GM21737 (cell line): Measurements from ENCODE around the gene FASTK.

Experiments
- ATAC-seq: cut with Tn5 transposase; IDR thresholded peaks from one replicate; pipeline ENCODE4 v1.9.1; 2021; ENCODE audit warnings: mild to moderate bottlenecking, moderate library complexity; ENCODE audit not compliant: unreplicated experiment

Gene FASTK

GRCh38 chr7:151080522-151081169, at the start of gene FASTK:
TSS of gene FASTK (minus strand) at chr7:151080809. CDS start at chr7:151080766, 43 bp downstream.
- ATAC-seq: peak; percentile 77

- ATAC-seq: no peak
Observed at GRCh38 chr7:151129960-151130591, 49.5 kb upstream of the FASTK start.

- no peak for ATAC-seq
Observed at GRCh38 chr7:151129117-151129959, 48.7 kb upstream of the FASTK start.

- no peak for ATAC-seq
Observed at GRCh38 chr7:151128716-151129115, 48.1 kb upstream of the FASTK start.

- no peak for ATAC-seq
Observed at GRCh38 chr7:151128144-151128543, 47.5 kb upstream of the FASTK start.

- ATAC-seq: no peak
Observed at GRCh38 chr7:151126491-151127137, 46.0 kb upstream of the FASTK start.

- no peak for ATAC-seq
Observed at GRCh38 chr7:151125846-151126481, 45.4 kb upstream of the FASTK start.

GRCh38 chr7:151125470-151125845, 44.8 kb upstream of the FASTK start:
- ATAC-seq: no peak

GRCh38 chr7:151124899-151125399, 44.3 kb upstream of the FASTK start:
- ATAC-seq: no peak

GRCh38 chr7:151124481-151124880, 43.9 kb upstream of the FASTK start:
- no peak for ATAC-seq

GRCh38 chr7:151123822-151124464, 43.3 kb upstream of the FASTK start:
- peak; percentile 55 for ATAC-seq

GRCh38 chr7:151123158-151123821, 42.7 kb upstream of the FASTK start:
- no peak for ATAC-seq

- no peak for ATAC-seq
Observed at GRCh38 chr7:151122796-151123157, 42.2 kb upstream of the FASTK start.

GRCh38 chr7:151122276-151122675, 41.7 kb upstream of the FASTK start:
- ATAC-seq: no peak

GRCh38 chr7:151121380-151122170, 41.0 kb upstream of the FASTK start:
- no peak for ATAC-seq

GRCh38 chr7:151120896-151121295, 40.3 kb upstream of the FASTK start:
- ATAC-seq: no peak

- ATAC-seq: no peak
Observed at GRCh38 chr7:151119902-151120301, 39.3 kb upstream of the FASTK start.

- ATAC-seq: no peak
Observed at GRCh38 chr7:151119055-151119415, 38.4 kb upstream of the FASTK start.
